ENCODE data around the gene PGAM2.

Gene PGAM2

DNA sequence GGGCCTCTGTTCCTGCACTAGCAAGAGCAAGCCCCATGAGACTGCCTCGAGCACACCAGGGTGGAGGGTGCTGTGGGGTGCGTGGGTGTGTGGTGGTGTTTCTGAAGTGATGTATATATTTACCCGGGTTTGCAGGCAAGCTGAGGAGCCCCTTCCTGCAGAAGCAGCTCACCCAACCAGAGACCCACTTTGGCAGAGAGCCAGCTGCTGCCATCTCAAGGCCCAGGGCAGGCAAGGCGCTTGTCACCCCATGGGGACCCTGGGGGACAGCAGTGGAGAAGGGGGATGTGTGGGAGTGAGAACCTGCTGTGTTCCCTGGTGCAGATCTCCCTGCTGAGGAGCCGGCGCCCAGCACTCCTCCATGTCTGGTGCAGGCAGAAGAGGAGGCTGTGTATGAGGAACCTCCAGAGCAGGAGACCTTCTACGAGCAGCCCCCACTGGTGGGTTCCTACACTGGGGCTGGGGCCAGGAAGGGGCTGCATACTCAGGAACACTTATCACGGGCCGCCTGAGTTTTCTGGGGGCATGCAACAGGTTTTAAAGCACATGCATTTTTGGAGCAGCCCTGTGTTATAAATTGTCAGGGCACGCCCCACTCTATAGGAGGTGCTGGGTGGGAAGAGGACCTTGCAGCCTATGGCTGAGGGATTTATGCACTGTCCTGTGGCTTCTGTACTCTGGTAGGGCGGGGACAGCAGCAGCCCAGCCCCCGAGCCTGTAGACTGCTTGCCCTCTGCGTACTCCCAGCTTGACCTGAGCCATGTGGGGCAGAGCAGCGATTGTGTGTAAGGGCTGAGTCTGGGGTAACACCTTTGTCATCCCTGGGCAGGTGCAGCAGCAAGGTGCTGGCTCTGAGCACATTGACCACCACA, 5.9 kb downstream of the PGAM2 start:
- CTCF ChIA-PET = no interaction called here
- peak overlapping the region; percentile 49 for H3K27ac ChIP-seq
- POLR2A ChIA-PET (ENCODE audit: low non-redundant PET) = no interaction called here
- no peak for DNase-seq (ENCODE audit: low spot score)
- TF ChIP-seq, protein P1, sequence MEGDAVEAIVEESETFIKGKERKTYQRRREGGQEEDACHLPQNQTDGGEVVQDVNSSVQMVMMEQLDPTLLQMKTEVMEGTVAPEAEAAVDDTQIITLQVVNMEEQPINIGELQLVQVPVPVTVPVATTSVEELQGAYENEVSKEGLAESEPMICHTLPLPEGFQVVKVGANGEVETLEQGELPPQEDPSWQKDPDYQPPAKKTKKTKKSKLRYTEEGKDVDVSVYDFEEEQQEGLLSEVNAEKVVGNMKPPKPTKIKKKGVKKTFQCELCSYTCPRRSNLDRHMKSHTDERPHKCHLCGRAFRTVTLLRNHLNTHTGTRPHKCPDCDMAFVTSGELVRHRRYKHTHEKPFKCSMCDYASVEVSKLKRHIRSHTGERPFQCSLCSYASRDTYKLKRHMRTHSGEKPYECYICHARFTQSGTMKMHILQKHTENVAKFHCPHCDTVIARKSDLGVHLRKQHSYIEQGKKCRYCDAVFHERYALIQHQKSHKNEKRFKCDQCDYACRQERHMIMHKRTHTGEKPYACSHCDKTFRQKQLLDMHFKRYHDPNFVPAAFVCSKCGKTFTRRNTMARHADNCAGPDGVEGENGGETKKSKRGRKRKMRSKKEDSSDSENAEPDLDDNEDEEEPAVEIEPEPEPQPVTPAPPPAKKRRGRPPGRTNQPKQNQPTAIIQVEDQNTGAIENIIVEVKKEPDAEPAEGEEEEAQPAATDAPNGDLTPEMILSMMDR (conservative IDR thresholded peaks at IDR 0.05; ENCODE audit: low read depth) = no peak

- DNase-seq (ENCODE audit: low spot score) = no peak
- peak overlapping the region; percentile 49 for H3K27ac ChIP-seq
- ChIA-PET CTCF (no interaction called here), POLR2A (ENCODE audit: low non-redundant PET) (no interaction called here)
- TF ChIP-seq, protein P1 (conservative IDR thresholded peaks at IDR 0.05; ENCODE audit: low read depth) = no peak
These were observed 6.6 kb downstream of the PGAM2 start for GRCh38 chr7:44058759-44059218.

DNA sequence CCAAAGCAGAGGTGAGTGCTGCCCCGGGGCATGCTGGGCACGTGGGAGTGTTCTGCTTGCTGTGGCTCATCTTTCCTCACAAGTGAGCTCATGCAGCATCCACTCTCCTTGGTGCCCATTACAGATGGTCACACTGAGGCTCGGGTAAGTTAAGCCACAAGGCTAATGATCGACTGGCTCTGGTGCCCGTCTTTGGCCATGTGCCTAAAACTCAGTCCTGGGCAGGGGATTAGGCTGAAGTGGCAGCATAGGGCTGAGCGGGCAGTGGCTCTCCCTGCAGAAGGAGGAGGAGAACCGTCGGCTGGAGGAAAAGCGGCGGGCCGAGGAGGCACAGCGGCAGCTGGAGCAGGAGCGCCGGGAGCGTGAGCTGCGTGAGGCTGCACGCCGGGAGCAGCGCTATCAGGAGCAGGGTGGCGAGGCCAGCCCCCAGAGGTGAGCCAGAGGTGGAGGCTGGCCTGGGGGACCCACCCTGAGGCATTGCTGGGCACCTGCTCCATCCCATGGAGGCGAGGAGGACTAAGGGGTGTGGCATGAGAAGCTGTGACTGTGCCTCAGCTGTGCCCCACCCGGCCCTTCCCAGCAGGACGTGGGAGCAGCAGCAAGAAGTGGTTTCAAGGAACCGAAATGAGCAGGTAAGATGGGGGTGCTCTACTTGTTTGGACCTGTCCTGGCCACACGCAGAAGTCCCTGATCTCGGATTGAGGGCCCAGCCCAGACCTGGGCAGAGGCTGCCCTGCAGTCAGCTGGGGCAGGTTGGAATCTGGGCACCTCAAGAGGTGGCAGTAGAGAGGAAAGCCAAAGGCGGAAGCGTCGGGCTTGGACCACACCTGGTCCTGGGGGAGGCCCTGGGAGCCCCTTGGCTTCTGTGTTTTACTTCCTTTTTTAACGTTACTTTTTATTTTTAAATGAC, 7.3 kb downstream of the PGAM2 start:
- CTCF ChIA-PET = interaction anchor here (0.7 to 1.4 kb wide), 2 partner anchors 14 to 63 kb away, joined by 3 to 4 read pairs; no protein-coding TSS in a partner anchor
- POLR2A ChIA-PET (ENCODE audit: low non-redundant PET) = no interaction called here
- peak overlapping the region; percentile 49 for H3K27ac ChIP-seq
- DNase-seq (ENCODE audit: low spot score) = peak; percentile 49
- TF ChIP-seq, protein P1 (conservative IDR thresholded peaks at IDR 0.05; ENCODE audit: low read depth) = no peak

GRCh38 chr7:44057181-44057848, 8.1 kb downstream of the PGAM2 start:
- DNase-seq (ENCODE audit: low spot score) = no peak
- peak overlapping the region; percentile 49 for H3K27ac ChIP-seq
- CTCF ChIA-PET = interaction anchor here (0.7 to 1.4 kb wide), 2 partner anchors 15 to 63 kb away, joined by 3 to 4 read pairs; no protein-coding TSS in a partner anchor
- TF ChIP-seq, protein P1 (conservative IDR thresholded peaks at IDR 0.05; ENCODE audit: low read depth) = no peak
- POLR2A ChIA-PET (ENCODE audit: low non-redundant PET) = no interaction called here

- TF ChIP-seq, protein P1 (conservative IDR thresholded peaks at IDR 0.05; ENCODE audit: low read depth) = no peak
- DNase-seq (ENCODE audit: low spot score) = no peak
- H3K27ac ChIP-seq = peak overlapping the region; percentile 49
- POLR2A ChIA-PET (ENCODE audit: low non-redundant PET) = interaction anchor here (0.5 kb wide), 1 partner anchor 9 kb away, joined by 7 read pairs; no protein-coding TSS in a partner anchor
- CTCF ChIA-PET = interaction anchor here (1.4 kb wide), 1 partner anchor 16 kb away, joined by 4 read pairs; no protein-coding TSS in a partner anchor
These were observed 8.7 kb downstream of the PGAM2 start for GRCh38 chr7:44056681-44057080.
